Neural cell (in vitro differentiated cells): ENCODE results near the gene ZFP36L2.

Experiments used
- EZH2 ChIP-seq: fragments of 200-600, 300-800 bp; shearing (Covaris generic), sonication (generic); IDR thresholded peaks from 2 replicates; pipeline ENCODE4 v1.6.1; 2014; ENCODE audit warnings: antibody characterized with exemption, low read length, borderline replicate concordance, mild to moderate bottlenecking; ENCODE audit not compliant: insufficient read depth, poor library complexity, severe bottlenecking
- POLR2AphosphoS5 ChIP-seq: IDR thresholded peaks from 2 replicates; pipeline ENCODE4 v1.6.1; 2012
- RAD21 ChIP-seq: fragments of 450-650 bp; conservative IDR thresholded peaks from 2 replicates; pipeline ENCODE4 v1.6.1; 2014; ENCODE audit warnings: antibody characterized with exemption, mild to moderate bottlenecking, moderate library complexity
- TF ChIP-seq, protein P1 (sequence below): fragments of 450-650 bp; IDR thresholded peaks from 2 replicates; pipeline ENCODE4 v1.5.1; 2014; ENCODE audit warnings: antibody characterized with exemption, mild to moderate bottlenecking, moderate library complexity; ENCODE audit not compliant: poor library complexity, severe bottlenecking
- TF ChIP-seq, protein P2 (sequence below): IDR thresholded peaks from 2 replicates; pipeline ENCODE4 v1.6.1; 2012; ENCODE audit warnings: borderline replicate concordance

DNA sequence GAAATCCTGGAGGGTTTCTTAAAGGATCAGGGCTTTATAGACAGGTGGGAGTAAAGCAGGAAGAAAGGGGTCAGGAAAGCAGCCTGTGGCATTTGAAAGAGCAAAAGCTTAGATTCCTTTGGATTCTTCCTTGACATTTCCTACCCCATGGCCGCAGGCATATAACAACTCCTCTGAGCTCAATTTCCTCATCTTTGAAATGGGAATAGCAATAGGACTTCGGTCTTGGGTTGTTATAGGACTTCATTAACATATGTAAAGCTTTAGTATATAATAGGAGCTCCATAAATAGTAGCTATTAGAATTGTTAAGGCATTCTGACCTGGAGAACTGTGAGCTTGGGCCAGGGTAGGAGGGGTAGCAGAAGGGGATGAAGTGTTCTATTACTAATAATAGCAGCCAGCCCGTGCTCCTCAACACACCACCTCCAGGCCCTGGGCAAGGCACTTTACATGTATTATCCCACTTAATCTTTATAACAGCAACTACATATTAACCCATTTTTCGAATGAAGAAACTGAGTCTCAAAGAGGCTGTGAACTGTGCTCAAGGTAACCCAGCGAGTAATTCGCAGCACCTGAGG is 10.6 kb downstream of the ZFP36L2 start:
- TF ChIP-seq, protein P1, sequence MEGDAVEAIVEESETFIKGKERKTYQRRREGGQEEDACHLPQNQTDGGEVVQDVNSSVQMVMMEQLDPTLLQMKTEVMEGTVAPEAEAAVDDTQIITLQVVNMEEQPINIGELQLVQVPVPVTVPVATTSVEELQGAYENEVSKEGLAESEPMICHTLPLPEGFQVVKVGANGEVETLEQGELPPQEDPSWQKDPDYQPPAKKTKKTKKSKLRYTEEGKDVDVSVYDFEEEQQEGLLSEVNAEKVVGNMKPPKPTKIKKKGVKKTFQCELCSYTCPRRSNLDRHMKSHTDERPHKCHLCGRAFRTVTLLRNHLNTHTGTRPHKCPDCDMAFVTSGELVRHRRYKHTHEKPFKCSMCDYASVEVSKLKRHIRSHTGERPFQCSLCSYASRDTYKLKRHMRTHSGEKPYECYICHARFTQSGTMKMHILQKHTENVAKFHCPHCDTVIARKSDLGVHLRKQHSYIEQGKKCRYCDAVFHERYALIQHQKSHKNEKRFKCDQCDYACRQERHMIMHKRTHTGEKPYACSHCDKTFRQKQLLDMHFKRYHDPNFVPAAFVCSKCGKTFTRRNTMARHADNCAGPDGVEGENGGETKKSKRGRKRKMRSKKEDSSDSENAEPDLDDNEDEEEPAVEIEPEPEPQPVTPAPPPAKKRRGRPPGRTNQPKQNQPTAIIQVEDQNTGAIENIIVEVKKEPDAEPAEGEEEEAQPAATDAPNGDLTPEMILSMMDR = no peak
- TF ChIP-seq, protein P2, sequence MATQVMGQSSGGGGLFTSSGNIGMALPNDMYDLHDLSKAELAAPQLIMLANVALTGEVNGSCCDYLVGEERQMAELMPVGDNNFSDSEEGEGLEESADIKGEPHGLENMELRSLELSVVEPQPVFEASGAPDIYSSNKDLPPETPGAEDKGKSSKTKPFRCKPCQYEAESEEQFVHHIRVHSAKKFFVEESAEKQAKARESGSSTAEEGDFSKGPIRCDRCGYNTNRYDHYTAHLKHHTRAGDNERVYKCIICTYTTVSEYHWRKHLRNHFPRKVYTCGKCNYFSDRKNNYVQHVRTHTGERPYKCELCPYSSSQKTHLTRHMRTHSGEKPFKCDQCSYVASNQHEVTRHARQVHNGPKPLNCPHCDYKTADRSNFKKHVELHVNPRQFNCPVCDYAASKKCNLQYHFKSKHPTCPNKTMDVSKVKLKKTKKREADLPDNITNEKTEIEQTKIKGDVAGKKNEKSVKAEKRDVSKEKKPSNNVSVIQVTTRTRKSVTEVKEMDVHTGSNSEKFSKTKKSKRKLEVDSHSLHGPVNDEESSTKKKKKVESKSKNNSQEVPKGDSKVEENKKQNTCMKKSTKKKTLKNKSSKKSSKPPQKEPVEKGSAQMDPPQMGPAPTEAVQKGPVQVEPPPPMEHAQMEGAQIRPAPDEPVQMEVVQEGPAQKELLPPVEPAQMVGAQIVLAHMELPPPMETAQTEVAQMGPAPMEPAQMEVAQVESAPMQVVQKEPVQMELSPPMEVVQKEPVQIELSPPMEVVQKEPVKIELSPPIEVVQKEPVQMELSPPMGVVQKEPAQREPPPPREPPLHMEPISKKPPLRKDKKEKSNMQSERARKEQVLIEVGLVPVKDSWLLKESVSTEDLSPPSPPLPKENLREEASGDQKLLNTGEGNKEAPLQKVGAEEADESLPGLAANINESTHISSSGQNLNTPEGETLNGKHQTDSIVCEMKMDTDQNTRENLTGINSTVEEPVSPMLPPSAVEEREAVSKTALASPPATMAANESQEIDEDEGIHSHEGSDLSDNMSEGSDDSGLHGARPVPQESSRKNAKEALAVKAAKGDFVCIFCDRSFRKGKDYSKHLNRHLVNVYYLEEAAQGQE = no peak
- no peak for TF ChIP-seq EZH2
- no peak for TF ChIP-seq POLR2AphosphoS5
- TF ChIP-seq RAD21 = no peak
